NB4 (cell line): ENCODE data around the gene ARHGAP35.

Source experiments
- CTCF ChIP-seq: IDR thresholded peaks from one replicate; pipeline ENCODE4 v1.5.1; 2012; ENCODE audit warnings: low read depth, low read length
- MAX ChIP-seq: IDR thresholded peaks from 2 replicates; pipeline ENCODE4 v1.6.1; 2011; ENCODE audit warnings: low read depth, low read length
- MYC ChIP-seq: IDR thresholded peaks from 2 replicates; pipeline ENCODE4 v1.6.1; 2011; ENCODE audit warnings: low read depth, low read length
- POLR2A ChIP-seq: IDR thresholded peaks from 2 replicates; pipeline ENCODE4 v1.6.1; 2011; ENCODE audit warnings: mild to moderate bottlenecking; ENCODE audit not compliant: insufficient read length; ENCODE audit errors: extremely low read depth

- TF ChIP-seq CTCF, result no peak
- TF ChIP-seq POLR2A, result no peak
- TF ChIP-seq MAX, result no peak
- no peak for TF ChIP-seq MYC
Measured at GRCh38 chr19:46901701-46902401, 41.1 kb downstream of the ARHGAP35 start.
